ENCODE data around the gene TRIM37.

The TRIM37 gene

GRCh38 chr17:59105852-59106462 lies 723 bp downstream of the TRIM37 start:
- Histone ChIP-seq H3K27ac (ENCODE audit: extremely low read depth, low read depth, low read length) (peak overlapping the region; percentile 89), H3K4me3 (ENCODE audit: low read depth, low read length) (peak overlapping the region; percentile 83), H3K9me3 (ENCODE audit: control insufficient read depth, insufficient read depth, low read depth, low read length) (no peaks in the 10 kb centered on the region), H3K4me1 (ENCODE audit: control insufficient read depth, insufficient read depth, low read length) (no peaks in the 10 kb centered on the region), H3K36me3 (ENCODE audit: control insufficient read depth in 2 of 2, insufficient read depth in 1 of 2, low read length in 2 of 2) (peaks cover 23 to 31% of the 10 kb centered on the region in 2 experiments)
- POLR2A ChIA-PET, result interaction anchor here (0.5 to 4.6 kb wide), 13 partner anchors 13 to 689 kb away, joined by 3 to 68 read pairs (median 4); partner anchors contain the start of genes PRR11 and SKA2
- CTCF ChIA-PET, result interaction anchor here (0.7 to 1.3 kb wide), 4 partner anchors 10 to 587 kb away, joined by 3 to 6 read pairs (median 5); no protein-coding TSS in a partner anchor
- no peak for TF ChIP-seq GLI2 (tag by site-specific recombination; IDR thresholded peaks at IDR 0.05; ENCODE audit: borderline replicate concordance, low read depth)
- TF ChIP-seq ZNF132 (tag by site-specific recombination; IDR thresholded peaks at IDR 0.05; ENCODE audit: borderline replicate concordance), result no peak
- TF ChIP-seq ZBTB17 (tag by site-specific recombination; IDR thresholded peaks at IDR 0.05), result peak; percentile 51
- no peak for TF ChIP-seq ZNF654 (tag by site-specific recombination; IDR thresholded peaks at IDR 0.05; ENCODE audit: low read depth)
- TF ChIP-seq ZNF214 (tag by site-specific recombination; IDR thresholded peaks at IDR 0.05; ENCODE audit: borderline replicate concordance), result no peak
- TF ChIP-seq ZNF341 (tag by site-specific recombination; IDR thresholded peaks at IDR 0.05; ENCODE audit: low read depth), result no peak
- TF ChIP-seq ZNF76 (tag by site-specific recombination; IDR thresholded peaks at IDR 0.05; ENCODE audit: borderline replicate concordance, low read depth), result no peak
- TF ChIP-seq ZNF266 (tag by site-specific recombination; IDR thresholded peaks at IDR 0.05; ENCODE audit: low read depth), result 0 out of 2 replicates have a peak, but pooled peaks have one; percentile 32
- TF ChIP-seq IKZF3 (tag by site-specific recombination; IDR thresholded peaks at IDR 0.05), result peak; percentile 55; the same call in 1 of the 2 replicates
- TF ChIP-seq MZF1 (tag by site-specific recombination; IDR thresholded peaks at IDR 0.05; ENCODE audit: borderline replicate concordance), result no peak
- no peak for TF ChIP-seq MYNN (tag by site-specific recombination; IDR thresholded peaks at IDR 0.05; ENCODE audit: borderline replicate concordance)
- no peak for TF ChIP-seq SALL2 (tag by site-specific recombination; IDR thresholded peaks at IDR 0.05; ENCODE audit: borderline replicate concordance)
- no peak for TF ChIP-seq RBAK (tag by site-specific recombination; IDR thresholded peaks at IDR 0.05)
- TF ChIP-seq ZBTB20 (tag by site-specific recombination; IDR thresholded peaks at IDR 0.05), result peak; percentile 94
- TF ChIP-seq SP7 (tag by site-specific recombination; IDR thresholded peaks at IDR 0.05), result no peak
- peak; percentile 78 for TF ChIP-seq HIC1 (tag by site-specific recombination; IDR thresholded peaks at IDR 0.05)
- no peak for TF ChIP-seq ZNF555 (tag by site-specific recombination; conservative IDR thresholded peaks at IDR 0.05)
- TF ChIP-seq FEZF1 (tag by site-specific recombination; IDR thresholded peaks at IDR 0.05), result no peak
- no peak for TF ChIP-seq ZNF426 (tag by site-specific recombination; IDR thresholded peaks at IDR 0.05)
- TF ChIP-seq ZNF211 (tag by site-specific recombination; IDR thresholded peaks at IDR 0.05; ENCODE audit: low read depth), result no peak
- TF ChIP-seq ZNF274 (IDR thresholded peaks at IDR 0.05; ENCODE audit: low read length), result no peak
- no peak for TF ChIP-seq ZNF274 (tag by site-specific recombination; IDR thresholded peaks at IDR 0.05; ENCODE audit: borderline replicate concordance)
- TF ChIP-seq ZNF785 (tag by site-specific recombination; IDR thresholded peaks at IDR 0.05), result no peak
- TF ChIP-seq ZXDB (tag by site-specific recombination; IDR thresholded peaks at IDR 0.05), result 0 out of 2 replicates have a peak, but pooled peaks have one; percentile 21
- TF ChIP-seq ZNF585B (tag by site-specific recombination; IDR thresholded peaks at IDR 0.05), result no peak
- peak; percentile 26 for TF ChIP-seq GLIS1 (tag by site-specific recombination; IDR thresholded peaks at IDR 0.05)
- TF ChIP-seq ZNF596 (tag by site-specific recombination; IDR thresholded peaks at IDR 0.05), result no peak
- TF ChIP-seq ZSCAN23 (tag by site-specific recombination; IDR thresholded peaks at IDR 0.05), result no peak
- TF ChIP-seq ZNF623 (tag by site-specific recombination; IDR thresholded peaks at IDR 0.05), result no peak
- TF ChIP-seq ZSCAN5A (tag by site-specific recombination; IDR thresholded peaks at IDR 0.05), result no peak
- 0 out of 2 replicates have a peak, but pooled peaks have one; percentile 64 for TF ChIP-seq ZBTB10 (tag by site-specific recombination; IDR thresholded peaks at IDR 0.05)
- 0 out of 2 replicates have a peak, but pooled peaks have one; percentile 10 for TF ChIP-seq ZNF366 (tag by site-specific recombination; conservative IDR thresholded peaks at IDR 0.05)
